WTC11 (cell line): ENCODE data around the gene HOXB6.

Experiments
- ATF1 ChIP-seq: sonication (generic); formaldehyde crosslinking; IDR thresholded peaks from 2 replicates; pipeline ENCODE4 v1.8.1; 2023; ENCODE audit warnings: mild to moderate bottlenecking, moderate library complexity, missing genetic modification reagents
- FOXJ3 ChIP-seq: sonication (generic); formaldehyde crosslinking; IDR thresholded peaks from 2 replicates; pipeline ENCODE4 v1.9.0; 2021; ENCODE audit warnings: missing genetic modification reagents, mild to moderate bottlenecking, borderline replicate concordance
- TCF7 ChIP-seq: sonication (generic); formaldehyde crosslinking; IDR thresholded peaks from 2 replicates; pipeline ENCODE4 v1.8.0; 2022; ENCODE audit warnings: mild to moderate bottlenecking, low read depth, missing genetic modification reagents, moderate library complexity
- ZNF232 ChIP-seq: sonication (generic); formaldehyde crosslinking; IDR thresholded peaks from 2 replicates; pipeline ENCODE4 v1.8.0; 2022; ENCODE audit warnings: mild to moderate bottlenecking, missing genetic modification reagents
- TF ChIP-seq, protein P1 (sequence below): fragments of 200-600 bp; IDR thresholded peaks from 2 replicates; pipeline ENCODE4 v1.8.0; 2022; ENCODE audit warnings: antibody characterized with exemption
- TF ChIP-seq, protein P2 (sequence below): sonication (generic); formaldehyde crosslinking; conservative IDR thresholded peaks from 2 replicates; pipeline ENCODE4 v1.8.1; 2022; ENCODE audit warnings: mild to moderate bottlenecking, missing genetic modification reagents
- TF ChIP-seq, protein P3 (sequence below): sonication (generic); formaldehyde crosslinking; conservative IDR thresholded peaks from 2 replicates; pipeline ENCODE4 v1.8.1; 2023; ENCODE audit warnings: mild to moderate bottlenecking, low read depth, missing genetic modification reagents, moderate library complexity

DNA sequence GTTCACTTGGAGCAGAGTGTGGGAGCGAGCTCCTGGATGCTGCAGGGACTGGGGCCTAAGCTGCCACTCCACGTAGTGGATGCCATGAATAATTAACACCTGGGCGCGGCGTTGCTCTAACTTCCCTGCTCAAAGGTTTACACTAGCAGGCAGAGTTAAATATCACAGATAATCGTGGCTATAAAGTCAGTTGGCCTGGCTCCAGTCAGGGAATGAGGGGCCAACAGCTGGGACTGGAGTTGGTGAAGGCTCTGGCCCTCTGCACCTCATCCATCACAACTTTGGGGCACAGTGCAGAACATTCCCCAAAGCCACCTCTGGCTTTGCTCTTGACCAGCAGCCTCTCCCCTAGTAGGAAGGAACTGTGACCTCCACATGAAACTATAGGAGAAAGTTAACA is 37.6 kb downstream of the HOXB6 start:
- TF ChIP-seq, protein P1, sequence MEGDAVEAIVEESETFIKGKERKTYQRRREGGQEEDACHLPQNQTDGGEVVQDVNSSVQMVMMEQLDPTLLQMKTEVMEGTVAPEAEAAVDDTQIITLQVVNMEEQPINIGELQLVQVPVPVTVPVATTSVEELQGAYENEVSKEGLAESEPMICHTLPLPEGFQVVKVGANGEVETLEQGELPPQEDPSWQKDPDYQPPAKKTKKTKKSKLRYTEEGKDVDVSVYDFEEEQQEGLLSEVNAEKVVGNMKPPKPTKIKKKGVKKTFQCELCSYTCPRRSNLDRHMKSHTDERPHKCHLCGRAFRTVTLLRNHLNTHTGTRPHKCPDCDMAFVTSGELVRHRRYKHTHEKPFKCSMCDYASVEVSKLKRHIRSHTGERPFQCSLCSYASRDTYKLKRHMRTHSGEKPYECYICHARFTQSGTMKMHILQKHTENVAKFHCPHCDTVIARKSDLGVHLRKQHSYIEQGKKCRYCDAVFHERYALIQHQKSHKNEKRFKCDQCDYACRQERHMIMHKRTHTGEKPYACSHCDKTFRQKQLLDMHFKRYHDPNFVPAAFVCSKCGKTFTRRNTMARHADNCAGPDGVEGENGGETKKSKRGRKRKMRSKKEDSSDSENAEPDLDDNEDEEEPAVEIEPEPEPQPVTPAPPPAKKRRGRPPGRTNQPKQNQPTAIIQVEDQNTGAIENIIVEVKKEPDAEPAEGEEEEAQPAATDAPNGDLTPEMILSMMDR = no peak
- TF ChIP-seq TCF7 (CRISPR knock-in tag) (no peak), ZNF232 (CRISPR knock-in tag) (no peak), FOXJ3 (CRISPR knock-in tag) (no peak), ATF1 (CRISPR knock-in tag) (no peak)
- TF ChIP-seq, protein P2, sequence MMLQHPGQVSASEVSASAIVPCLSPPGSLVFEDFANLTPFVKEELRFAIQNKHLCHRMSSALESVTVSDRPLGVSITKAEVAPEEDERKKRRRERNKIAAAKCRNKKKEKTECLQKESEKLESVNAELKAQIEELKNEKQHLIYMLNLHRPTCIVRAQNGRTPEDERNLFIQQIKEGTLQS (CRISPR knock-in tag) = no peak
- TF ChIP-seq, protein P3, sequence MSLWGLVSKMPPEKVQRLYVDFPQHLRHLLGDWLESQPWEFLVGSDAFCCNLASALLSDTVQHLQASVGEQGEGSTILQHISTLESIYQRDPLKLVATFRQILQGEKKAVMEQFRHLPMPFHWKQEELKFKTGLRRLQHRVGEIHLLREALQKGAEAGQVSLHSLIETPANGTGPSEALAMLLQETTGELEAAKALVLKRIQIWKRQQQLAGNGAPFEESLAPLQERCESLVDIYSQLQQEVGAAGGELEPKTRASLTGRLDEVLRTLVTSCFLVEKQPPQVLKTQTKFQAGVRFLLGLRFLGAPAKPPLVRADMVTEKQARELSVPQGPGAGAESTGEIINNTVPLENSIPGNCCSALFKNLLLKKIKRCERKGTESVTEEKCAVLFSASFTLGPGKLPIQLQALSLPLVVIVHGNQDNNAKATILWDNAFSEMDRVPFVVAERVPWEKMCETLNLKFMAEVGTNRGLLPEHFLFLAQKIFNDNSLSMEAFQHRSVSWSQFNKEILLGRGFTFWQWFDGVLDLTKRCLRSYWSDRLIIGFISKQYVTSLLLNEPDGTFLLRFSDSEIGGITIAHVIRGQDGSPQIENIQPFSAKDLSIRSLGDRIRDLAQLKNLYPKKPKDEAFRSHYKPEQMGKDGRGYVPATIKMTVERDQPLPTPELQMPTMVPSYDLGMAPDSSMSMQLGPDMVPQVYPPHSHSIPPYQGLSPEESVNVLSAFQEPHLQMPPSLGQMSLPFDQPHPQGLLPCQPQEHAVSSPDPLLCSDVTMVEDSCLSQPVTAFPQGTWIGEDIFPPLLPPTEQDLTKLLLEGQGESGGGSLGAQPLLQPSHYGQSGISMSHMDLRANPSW (CRISPR knock-in tag) = no peak
